Measurements from ENCODE around the gene POLR2E. TPM values are rescaled to one million over a fixed set of nuclear protein-coding genes. Genes with fewer than 3 reads are reported as not detected.

The POLR2E gene
- total RNA-seq, 1 experiment from 2014 or later: 117 TPM

GRCh38 chr19:1090731-1091543 lies 4.2 kb downstream of the POLR2E start:
- Histone ChIP-seq H3K27ac (ENCODE audit: low read length) (no peak overlapping the region), H3K4me3 (ENCODE audit: low read length) (no peak overlapping the region), H3K36me3 (ENCODE audit: insufficient read depth, low read length) (peaks cover 13% of the 10 kb centered on the region; the same call in 1 of the 2 replicates), H3K9me3 (ENCODE audit: low read length) (no peaks in the 10 kb centered on the region), H3K79me2 (ENCODE audit: low read length) (peaks cover 24% of the 10 kb centered on the region), H3K4me2 (ENCODE audit: low read depth, low read length, poor library complexity, severe bottlenecking) (no peak overlapping the region), H3K4me1 (ENCODE audit: low read length) (peaks cover 42% of the 10 kb centered on the region), H3K9ac (ENCODE audit: low read length) (no peak overlapping the region), H2AFZ (ENCODE audit: low read length) (no peak overlapping the region), H3K27me3 (ENCODE audit: low read length) (no peaks in the 10 kb centered on the region), H3K9me2 (replicated peaks; ENCODE audit: insufficient read depth, low read length) (no peaks in the 10 kb centered on the region), H4K20me1 (ENCODE audit: insufficient read depth, low read depth, low read length) (peaks cover 26% of the 10 kb centered on the region)
- DNase-seq: no peak

GRCh38 chr19:1089891-1090290 lies 5.3 kb downstream of the POLR2E start:
- Histone ChIP-seq H3K79me2 (ENCODE audit: low read length) (peaks cover 21% of the 10 kb centered on the region), H3K36me3 (ENCODE audit: insufficient read depth, low read length) (peaks cover 13% of the 10 kb centered on the region; the same call in 1 of the 2 replicates), H3K4me2 (ENCODE audit: low read depth, low read length, poor library complexity, severe bottlenecking) (no peak overlapping the region)

GRCh38 chr19:1089126-1089771 lies 5.9 kb downstream of the POLR2E start:
- H3K4me2 ChIP-seq (ENCODE audit: low read depth, low read length, poor library complexity, severe bottlenecking): no peak overlapping the region
- H3K4me1 ChIP-seq (ENCODE audit: low read length): peaks cover 35% of the 10 kb centered on the region
- no peak overlapping the region for H3K4me3 ChIP-seq (ENCODE audit: low read length)
- no peaks in the 10 kb centered on the region for H3K9me2 ChIP-seq (replicated peaks; ENCODE audit: insufficient read depth, low read length)
- H3K36me3 ChIP-seq (ENCODE audit: insufficient read depth, low read length): peaks cover 16% of the 10 kb centered on the region; the same call in 1 of the 2 replicates
- H3K27ac ChIP-seq (ENCODE audit: low read length): no peak overlapping the region
- peaks cover 18% of the 10 kb centered on the region for H4K20me1 ChIP-seq (ENCODE audit: insufficient read depth, low read depth, low read length)
- H3K9me3 ChIP-seq (ENCODE audit: low read length): no peaks in the 10 kb centered on the region
- no peak overlapping the region for H2AFZ ChIP-seq (ENCODE audit: low read length)
- no peaks in the 10 kb centered on the region for H3K27me3 ChIP-seq (ENCODE audit: low read length)
- H3K79me2 ChIP-seq (ENCODE audit: low read length): peaks cover 15% of the 10 kb centered on the region
- DNase-seq: no peak
- H3K9ac ChIP-seq (ENCODE audit: low read length): no peak overlapping the region

More at GRCh38 chr19:1089891-1090290, 5.3 kb downstream of the POLR2E start:
- peak; percentile 81 for DNase-seq
- Histone ChIP-seq H3K9me2 (replicated peaks; ENCODE audit: insufficient read depth, low read length) (no peaks in the 10 kb centered on the region), H3K4me1 (ENCODE audit: low read length) (peaks cover 36% of the 10 kb centered on the region), H3K9ac (ENCODE audit: low read length) (no peak overlapping the region), H3K4me3 (ENCODE audit: low read length) (no peak overlapping the region), H3K9me3 (ENCODE audit: low read length) (no peaks in the 10 kb centered on the region), H2AFZ (ENCODE audit: low read length) (no peak overlapping the region), H4K20me1 (ENCODE audit: insufficient read depth, low read depth, low read length) (peaks cover 24% of the 10 kb centered on the region), H3K27ac (ENCODE audit: low read length) (no peak overlapping the region), H3K27me3 (ENCODE audit: low read length) (no peaks in the 10 kb centered on the region)

GRCh38 chr19:1088416-1089010 lies 6.7 kb downstream of the POLR2E start:
- peaks cover 19% of the 10 kb centered on the region; the same call in 1 of the 2 replicates for H3K36me3 ChIP-seq (ENCODE audit: insufficient read depth, low read length)
- no peak overlapping the region for H2AFZ ChIP-seq (ENCODE audit: low read length)
- DNase-seq: no peak
- H3K9me2 ChIP-seq (replicated peaks; ENCODE audit: insufficient read depth, low read length): no peaks in the 10 kb centered on the region
- H3K4me3 ChIP-seq (ENCODE audit: low read length): no peak overlapping the region
- peaks cover 29% of the 10 kb centered on the region for H3K4me1 ChIP-seq (ENCODE audit: low read length)
- peaks cover 10% of the 10 kb centered on the region; the same call in 1 of the 2 replicates for H4K20me1 ChIP-seq (ENCODE audit: insufficient read depth, low read depth, low read length)
- H3K79me2 ChIP-seq (ENCODE audit: low read length): peaks cover 7% of the 10 kb centered on the region
- peak overlapping the region; percentile 84 for H3K27ac ChIP-seq (ENCODE audit: low read length)
- peak overlapping the region; percentile 24 for H3K4me2 ChIP-seq (ENCODE audit: low read depth, low read length, poor library complexity, severe bottlenecking)
- no peaks in the 10 kb centered on the region for H3K9me3 ChIP-seq (ENCODE audit: low read length)
- no peaks in the 10 kb centered on the region for H3K27me3 ChIP-seq (ENCODE audit: low read length)
- peak overlapping the region; percentile 30 for H3K9ac ChIP-seq (ENCODE audit: low read length)

- H3K4me1 ChIP-seq (ENCODE audit: low read length): peaks cover 33% of the 10 kb centered on the region
- no peaks in the 10 kb centered on the region for H3K27me3 ChIP-seq (ENCODE audit: low read length)
- H3K36me3 ChIP-seq (ENCODE audit: insufficient read depth, low read length): peaks cover 22% of the 10 kb centered on the region; the same call in 1 of the 2 replicates
- H4K20me1 ChIP-seq (ENCODE audit: insufficient read depth, low read depth, low read length): peaks cover 8% of the 10 kb centered on the region
- H3K4me2 ChIP-seq (ENCODE audit: low read depth, low read length, poor library complexity, severe bottlenecking): peak overlapping the region; percentile 24
- no peak overlapping the region for H2AFZ ChIP-seq (ENCODE audit: low read length)
- peaks cover 1% of the 10 kb centered on the region for H3K79me2 ChIP-seq (ENCODE audit: low read length)
- no peak overlapping the region for H3K4me3 ChIP-seq (ENCODE audit: low read length)
- peak; percentile 78 for DNase-seq
- H3K9me3 ChIP-seq (ENCODE audit: low read length): no peaks in the 10 kb centered on the region
- peak overlapping the region; percentile 84 for H3K27ac ChIP-seq (ENCODE audit: low read length)
- H3K9ac ChIP-seq (ENCODE audit: low read length): peak overlapping the region; percentile 30
- H3K9me2 ChIP-seq (replicated peaks; ENCODE audit: insufficient read depth, low read length): no peaks in the 10 kb centered on the region
Observed at GRCh38 chr19:1087813-1088415, 7.3 kb downstream of the POLR2E start.

- Histone ChIP-seq H4K20me1 (ENCODE audit: insufficient read depth, low read depth, low read length) (peaks cover 10% of the 10 kb centered on the region), H3K9me2 (replicated peaks; ENCODE audit: insufficient read depth, low read length) (no peaks in the 10 kb centered on the region), H2AFZ (ENCODE audit: low read length) (no peak overlapping the region), H3K4me3 (ENCODE audit: low read length) (no peak overlapping the region), H3K27ac (ENCODE audit: low read length) (no peak overlapping the region), H3K79me2 (ENCODE audit: low read length) (no peaks in the 10 kb centered on the region), H3K4me2 (ENCODE audit: low read depth, low read length, poor library complexity, severe bottlenecking) (no peak overlapping the region), H3K9me3 (ENCODE audit: low read length) (no peaks in the 10 kb centered on the region), H3K9ac (ENCODE audit: low read length) (no peak overlapping the region), H3K36me3 (ENCODE audit: insufficient read depth, low read length) (peaks cover 21% of the 10 kb centered on the region; the same call in 1 of the 2 replicates), H3K27me3 (ENCODE audit: low read length) (no peaks in the 10 kb centered on the region), H3K4me1 (ENCODE audit: low read length) (peaks cover 40% of the 10 kb centered on the region)
- no peak for DNase-seq
Observed at GRCh38 chr19:1086613-1087012, 8.6 kb downstream of the POLR2E start.

- Histone ChIP-seq H3K4me2 (ENCODE audit: low read depth, low read length, poor library complexity, severe bottlenecking) (no peak overlapping the region), H4K20me1 (ENCODE audit: insufficient read depth, low read depth, low read length) (peaks cover 10% of the 10 kb centered on the region), H3K27me3 (ENCODE audit: low read length) (no peaks in the 10 kb centered on the region), H2AFZ (ENCODE audit: low read length) (no peak overlapping the region), H3K9me3 (ENCODE audit: low read length) (no peaks in the 10 kb centered on the region), H3K27ac (ENCODE audit: low read length) (no peak overlapping the region), H3K36me3 (ENCODE audit: insufficient read depth, low read length) (peaks cover 21% of the 10 kb centered on the region; the same call in 1 of the 2 replicates), H3K4me3 (ENCODE audit: low read length) (no peak overlapping the region), H3K79me2 (ENCODE audit: low read length) (no peaks in the 10 kb centered on the region), H3K9me2 (replicated peaks; ENCODE audit: insufficient read depth, low read length) (no peaks in the 10 kb centered on the region), H3K9ac (ENCODE audit: low read length) (no peak overlapping the region), H3K4me1 (ENCODE audit: low read length) (peaks cover 40% of the 10 kb centered on the region)
- no peak for DNase-seq
Observed at GRCh38 chr19:1085676-1086442, 9.3 kb downstream of the POLR2E start.
